DND-41 (cell line): ENCODE results near the gene DHRS3.

Experiments used
- CTCF ChIP-seq: IDR thresholded peaks from 2 replicates; pipeline ENCODE4 v1.5.1; 2012; ENCODE audit warnings: borderline replicate concordance, low read length, moderate library complexity, mild to moderate bottlenecking; ENCODE audit not compliant: poor library complexity, severe bottlenecking; ENCODE audit errors: extremely low read depth
- EZH2 ChIP-seq: IDR thresholded peaks from 3 replicates; pipeline ENCODE4 v1.6.1; 2012; ENCODE audit warnings: borderline replicate concordance, low read depth, mild to moderate bottlenecking, moderate library complexity, low read length, inconsistent platforms; ENCODE audit not compliant: severe bottlenecking

- TF ChIP-seq CTCF (no peak), EZH2 (no peak)
These were observed 61.6 kb downstream of the DHRS3 start for GRCh38 chr1:12556368-12556930.
